ENCODE measurements around the gene SLC5A7. TPM values are rescaled to one million over a fixed set of nuclear protein-coding genes. Genes with fewer than 3 reads are reported as not detected.

Gene SLC5A7
- total RNA-seq (2014; rRNA removed) = not detected in 2 replicates
- polyA plus RNA-seq (2012) = not detected

GRCh38 chr2:107986278-107987217 is at the start of gene SLC5A7:
Gene SLC5A7 (plus strand): TSS chr2:107986524. CDS start chr2:107988156, 1,632 bp downstream.
- DNase-seq (ENCODE audit: low read depth) = no peak

- no peak for DNase-seq (ENCODE audit: low read depth)
Observed at GRCh38 chr2:107961395-107961794, 24.9 kb upstream of the SLC5A7 start.

- no peak for DNase-seq (ENCODE audit: low read depth)
Observed at GRCh38 chr2:107964185-107964584, 22.1 kb upstream of the SLC5A7 start.

GRCh38 chr2:107984707-107985106 is 1.6 kb upstream of the SLC5A7 start:
- DNase-seq (ENCODE audit: low read depth) = no peak

GRCh38 chr2:107988108-107988507 is 1.8 kb downstream of the SLC5A7 start:
- DNase-seq (ENCODE audit: low read depth) = no peak

GRCh38 chr2:107989445-107989844 is 3.1 kb downstream of the SLC5A7 start:
- no peak for DNase-seq (ENCODE audit: low read depth)

- no peak for DNase-seq (ENCODE audit: low read depth)
Observed at GRCh38 chr2:107990718-107991117, 4.4 kb downstream of the SLC5A7 start.

GRCh38 chr2:107992069-107992468 is 5.7 kb downstream of the SLC5A7 start:
- DNase-seq (ENCODE audit: low read depth) = peak; percentile 0

GRCh38 chr2:107999158-107999557 is 12.8 kb downstream of the SLC5A7 start:
- no peak for DNase-seq (ENCODE audit: low read depth)

- no peak for DNase-seq (ENCODE audit: low read depth)
Observed at GRCh38 chr2:108010912-108011591, 24.7 kb downstream of the SLC5A7 start.

GRCh38 chr2:108013305-108013704 is 27.0 kb downstream of the SLC5A7 start:
- no peak for DNase-seq (ENCODE audit: low read depth)

GRCh38 chr2:108022628-108023027 is 36.3 kb downstream of the SLC5A7 start:
- DNase-seq (ENCODE audit: low read depth) = no peak

- DNase-seq (ENCODE audit: low read depth) = no peak
Observed at GRCh38 chr2:108023776-108024175, 37.5 kb downstream of the SLC5A7 start.

- DNase-seq (ENCODE audit: low read depth) = no peak
Observed at GRCh38 chr2:108026092-108026794, 39.9 kb downstream of the SLC5A7 start.

- no peak for DNase-seq (ENCODE audit: low read depth)
Observed at GRCh38 chr2:108029496-108029895, 43.2 kb downstream of the SLC5A7 start.

- DNase-seq (ENCODE audit: low read depth) = no peak
Observed at GRCh38 chr2:108029912-108030311, 43.6 kb downstream of the SLC5A7 start.

GRCh38 chr2:108031471-108031941 is 45.2 kb downstream of the SLC5A7 start:
- DNase-seq (ENCODE audit: low read depth) = no peak

GRCh38 chr2:108034843-108035242 is 48.5 kb downstream of the SLC5A7 start:
- no peak for DNase-seq (ENCODE audit: low read depth)

- no peak for DNase-seq (ENCODE audit: low read depth)
Observed at GRCh38 chr2:108048752-108049151, 62.4 kb downstream of the SLC5A7 start.

- no peak for DNase-seq (ENCODE audit: low read depth)
Observed at GRCh38 chr2:108058576-108059137, 72.3 kb downstream of the SLC5A7 start.

GRCh38 chr2:108061439-108062042 is 75.2 kb downstream of the SLC5A7 start:
- DNase-seq (ENCODE audit: low read depth) = no peak
